HepG2 (cell line): ENCODE measurements around the gene FAM83C. TPM values are rescaled to one million over a fixed set of nuclear protein-coding genes. Genes with fewer than 3 reads are reported as not detected.

ENCODE experiments used
- BRCA1 ChIP-seq: sonication (generic); formaldehyde crosslinking; IDR thresholded peaks from 2 replicates; pipeline ENCODE4 v1.4.0; 2020; ENCODE audit warnings: missing genetic modification reagents
- BRD4 ChIP-seq: sonication (generic); formaldehyde crosslinking; IDR thresholded peaks from 2 replicates; pipeline ENCODE4 v1.4.0; 2020; ENCODE audit warnings: missing genetic modification reagents
- DMAP1 ChIP-seq: IDR thresholded peaks from 2 replicates; pipeline ENCODE4 v1.6.1; 2016
- ETV6 ChIP-seq: sonication (generic); formaldehyde crosslinking; conservative IDR thresholded peaks from 2 replicates; pipeline ENCODE4 v1.4.0; 2020; ENCODE audit warnings: missing genetic modification reagents
- HNRNPLL ChIP-seq: fragments of 200-400 bp; formaldehyde crosslinking; IDR thresholded peaks from 2 replicates; pipeline ENCODE4 v1.6.1; 2017; ENCODE audit warnings: mild to moderate bottlenecking, low read depth, low read length; ENCODE audit not compliant: poor library complexity, severe bottlenecking
- KDM3A ChIP-seq: IDR thresholded peaks from 2 replicates; pipeline ENCODE4 v1.6.1; 2018; ENCODE audit warnings: low read depth, missing compliant biosample characterization
- KDM4B ChIP-seq: sonication (generic); formaldehyde crosslinking; IDR thresholded peaks from 2 replicates; pipeline ENCODE4 v1.4.0; 2020; ENCODE audit warnings: missing genetic modification reagents
- MAFF ChIP-seq: IDR thresholded peaks from 2 replicates; pipeline ENCODE4 v1.6.1; 2011; ENCODE audit warnings: low read depth, low read length, improper control_type of control experiment
- NCOR1 ChIP-seq: fragments of 200-600 bp; sonication (generic); IDR thresholded peaks from 2 replicates; pipeline ENCODE4 v1.7.0; 2017; ENCODE audit warnings: antibody characterized with exemption, low read length, borderline replicate concordance
- NKX3-1 ChIP-seq: sonication (generic); formaldehyde crosslinking; IDR thresholded peaks from 2 replicates; pipeline ENCODE4 v1.5.0; 2020; ENCODE audit warnings: missing genetic modification reagents
- PATZ1 ChIP-seq: sonication (generic); formaldehyde crosslinking; IDR thresholded peaks from 2 replicates; pipeline ENCODE4 v1.4.0; 2020; ENCODE audit warnings: missing genetic modification reagents
- SAP130 ChIP-seq: IDR thresholded peaks from 2 replicates; pipeline ENCODE4 v1.6.1; 2016; ENCODE audit warnings: low read depth
- SP2 ChIP-seq: sonication (generic); formaldehyde crosslinking; IDR thresholded peaks from 2 replicates; pipeline ENCODE4 v1.5.1; 2020; ENCODE audit warnings: mild to moderate bottlenecking, missing genetic modification reagents
- TBX3 ChIP-seq: fragments of 450-650 bp; IDR thresholded peaks from 2 replicates; pipeline ENCODE4 v1.6.1; 2017; ENCODE audit warnings: antibody characterized with exemption, mild to moderate bottlenecking, inconsistent platforms, borderline replicate concordance
- TCF7L2 ChIP-seq: IDR thresholded peaks from 2 replicates; pipeline ENCODE4 v1.6.1; 2011; ENCODE audit warnings: mild to moderate bottlenecking, low read depth, low read length, moderate library complexity
- THAP9 ChIP-seq: sonication (generic); formaldehyde crosslinking; IDR thresholded peaks from 2 replicates; pipeline ENCODE4; 2020; ENCODE audit warnings: missing genetic modification reagents, mild to moderate bottlenecking, borderline replicate concordance
- ZBTB8A ChIP-seq: sonication (generic); formaldehyde crosslinking; IDR thresholded peaks from 2 replicates; pipeline ENCODE4 v1.4.0; 2020; ENCODE audit warnings: mild to moderate bottlenecking, low read depth, missing genetic modification reagents, borderline replicate concordance
- ZFP37 ChIP-seq: sonication (generic); formaldehyde crosslinking; IDR thresholded peaks from 2 replicates; pipeline ENCODE4 v1.4.0; 2020; ENCODE audit warnings: missing genetic modification reagents, borderline replicate concordance
- ZNF343 ChIP-seq: sonication (generic); formaldehyde crosslinking; IDR thresholded peaks from 2 replicates; pipeline ENCODE4 v1.4.0; 2020; ENCODE audit warnings: mild to moderate bottlenecking, missing genetic modification reagents
- ZNF737 ChIP-seq: sonication (generic); formaldehyde crosslinking; IDR thresholded peaks from 2 replicates; pipeline ENCODE4 v1.5.0; 2020; ENCODE audit warnings: missing genetic modification reagents, mild to moderate bottlenecking, borderline replicate concordance
- polyA plus RNA-seq, 8 experiments: library from polyadenylated mRNA; depleted of rRNA in 3 of 8; stranded (reverse) in 7 of 8; unstranded in 1 of 8; fragments of >200 nt; fragmentation: Illumina TruSeq in 4 of 8; extraction: Trizol in 4 of 8; gene quantifications; 2 replicates each; pipeline versions ENCODE4 v1.2.1 to v1.2.3, GENCODE V29; 2011 to 2016; ENCODE audit warnings: low read depth in 4 of 8, missing spikeins in 1 of 8, mixed read lengths in 1 of 8; ENCODE audit not compliant: insufficient read depth in 1 of 8
- total RNA-seq, 5 experiments: library from RNA; depleted of rRNA; stranded (reverse); fragments of >200 nt; fragmentation: Illumina TruSeq; extraction: Trizol; gene quantifications; 2 replicates each; pipeline ENCODE4 v1.2.3, GENCODE V29; 2016; ENCODE audit warnings: low read depth in 1 of 5
- TF ChIP-seq, protein P1 (sequence below): sonication (generic); formaldehyde crosslinking; IDR thresholded peaks from 2 replicates; pipeline ENCODE4 v1.5.0; 2020; ENCODE audit warnings: mild to moderate bottlenecking, missing genetic modification reagents

The FAM83C gene
- total and polyA plus RNA-seq, 2 of the 13 experiments (the other 11 are each of a cell fraction or from before 2014, with no cell fraction given): 0.04 TPM; not detected in 1

GRCh38 chr20:35293303-35294292 is 1.4 kb upstream of the FAM83C start (continued):
- TF ChIP-seq, protein P1, sequence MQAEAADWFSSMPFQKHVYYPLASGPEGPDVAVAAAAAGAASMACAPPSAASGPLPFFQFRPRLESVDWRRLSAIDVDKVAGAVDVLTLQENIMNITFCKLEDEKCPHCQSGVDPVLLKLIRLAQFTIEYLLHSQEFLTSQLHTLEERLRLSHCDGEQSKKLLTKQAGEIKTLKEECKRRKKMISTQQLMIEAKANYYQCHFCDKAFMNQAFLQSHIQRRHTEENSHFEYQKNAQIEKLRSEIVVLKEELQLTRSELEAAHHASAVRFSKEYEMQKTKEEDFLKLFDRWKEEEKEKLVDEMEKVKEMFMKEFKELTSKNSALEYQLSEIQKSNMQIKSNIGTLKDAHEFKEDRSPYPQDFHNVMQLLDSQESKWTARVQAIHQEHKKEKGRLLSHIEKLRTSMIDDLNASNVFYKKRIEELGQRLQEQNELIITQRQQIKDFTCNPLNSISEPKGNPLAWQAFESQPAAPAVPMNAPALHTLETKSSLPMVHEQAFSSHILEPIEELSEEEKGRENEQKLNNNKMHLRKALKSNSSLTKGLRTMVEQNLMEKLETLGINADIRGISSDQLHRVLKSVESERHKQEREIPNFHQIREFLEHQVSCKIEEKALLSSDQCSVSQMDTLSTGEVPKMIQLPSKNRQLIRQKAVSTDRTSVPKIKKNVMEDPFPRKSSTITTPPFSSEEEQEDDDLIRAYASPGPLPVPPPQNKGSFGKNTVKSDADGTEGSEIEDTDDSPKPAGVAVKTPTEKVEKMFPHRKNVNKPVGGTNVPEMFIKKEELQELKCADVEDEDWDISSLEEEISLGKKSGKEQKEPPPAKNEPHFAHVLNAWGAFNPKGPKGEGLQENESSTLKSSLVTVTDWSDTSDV (CRISPR knock-in tag): no peak
- TF ChIP-seq SP2 (CRISPR knock-in tag) (no peak), ZNF343 (CRISPR knock-in tag) (no peak), BRD4 (CRISPR knock-in tag) (no peak; the same call in 1 of the 2 replicates), TCF7L2 (no peak), ZBTB8A (CRISPR knock-in tag) (no peak), NKX3-1 (no peak), THAP9 (no peak), ZNF737 (0 out of 2 replicates have a peak, but pooled peaks have one; percentile 59), TBX3 (no peak), BRCA1 (CRISPR knock-in tag) (no peak), ZFP37 (CRISPR knock-in tag) (no peak), PATZ1 (CRISPR knock-in tag) (no peak), NCOR1 (no peak), MAFF (no peak), SAP130 (CRISPR knock-in tag) (peak; percentile 59; the same call in 1 of the 2 replicates), ETV6 (CRISPR knock-in tag) (no peak), KDM3A (CRISPR knock-in tag) (no peak), KDM4B (CRISPR knock-in tag) (no peak), HNRNPLL (no peak), DMAP1 (no peak)
